HG03575 (cell line): ENCODE measurements around the gene ORMDL3.
"Not testable (repeated sequence)": the region's sequence is repeated elsewhere in the genome, so short reads cannot be mapped to it uniquely, and the experiment has no call there.

ENCODE experiments used
- ATAC-seq: cut with Tn5 transposase; IDR thresholded peaks from one replicate; pipeline ENCODE4 v1.9.1; 2021; ENCODE audit not compliant: unreplicated experiment, insufficient number of reproducible peaks, low FRiP score; ENCODE audit errors: extremely low read depth

The ORMDL3 gene

DNA sequence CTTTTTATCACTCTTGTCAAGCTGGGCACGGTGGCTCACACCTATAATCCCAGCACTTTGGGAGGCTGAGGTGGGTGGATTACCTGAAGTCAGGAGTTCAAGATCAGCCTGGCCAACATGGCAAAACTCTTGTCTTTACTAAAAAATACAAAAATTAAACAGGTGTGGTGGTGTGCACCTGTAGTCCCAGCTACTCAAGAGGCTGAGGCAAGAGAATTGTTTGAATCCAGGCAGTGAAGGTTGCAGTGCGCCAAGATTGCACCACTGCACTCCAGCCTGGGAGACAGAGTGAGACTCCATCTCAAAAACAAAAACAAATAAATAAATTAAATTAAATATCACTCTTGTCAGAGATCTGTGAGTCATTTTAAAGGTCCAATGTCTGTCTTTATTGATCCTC, 25.4 kb downstream of the ORMDL3 start:
- ATAC-seq, result not testable (repeated sequence)

DNA sequence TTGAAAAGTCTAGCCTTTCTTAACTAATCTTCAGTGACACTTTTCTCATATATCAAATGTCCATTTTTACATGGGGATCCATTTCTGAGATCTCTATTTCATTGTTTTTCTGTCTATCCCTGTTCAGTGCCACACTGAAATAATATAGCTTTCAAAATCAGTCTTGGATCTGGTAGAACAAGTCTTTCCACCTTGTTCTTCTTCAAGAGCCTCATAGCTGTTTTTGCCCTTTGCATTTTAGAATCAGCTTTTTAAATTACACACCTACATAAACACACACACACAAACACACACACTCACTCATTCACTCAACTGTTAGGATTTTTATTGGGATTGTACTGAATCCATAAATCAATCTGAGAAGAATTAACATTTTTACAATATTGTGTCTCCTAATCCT, 28.2 kb downstream of the ORMDL3 start:
- no peak for ATAC-seq

DNA sequence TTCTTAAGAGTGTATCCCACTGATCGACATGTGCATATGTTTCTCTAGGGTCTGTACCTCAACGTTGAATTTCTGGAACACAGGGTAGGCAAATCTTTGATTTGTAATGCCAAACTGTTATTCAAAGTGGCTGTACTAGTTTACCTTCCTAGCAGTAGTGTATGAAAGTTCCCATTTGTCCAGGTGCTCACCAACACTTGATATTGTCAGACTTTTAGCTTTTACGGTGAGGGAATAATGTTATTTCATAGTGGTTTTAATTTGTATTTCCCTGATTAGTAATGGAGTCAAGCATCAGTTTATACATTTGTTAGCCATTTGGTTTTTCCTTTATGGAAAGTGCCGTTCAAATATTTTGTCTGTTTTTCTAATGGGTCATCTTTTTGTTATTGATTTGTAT, 29.3 kb downstream of the ORMDL3 start:
- ATAC-seq, result no peak

DNA sequence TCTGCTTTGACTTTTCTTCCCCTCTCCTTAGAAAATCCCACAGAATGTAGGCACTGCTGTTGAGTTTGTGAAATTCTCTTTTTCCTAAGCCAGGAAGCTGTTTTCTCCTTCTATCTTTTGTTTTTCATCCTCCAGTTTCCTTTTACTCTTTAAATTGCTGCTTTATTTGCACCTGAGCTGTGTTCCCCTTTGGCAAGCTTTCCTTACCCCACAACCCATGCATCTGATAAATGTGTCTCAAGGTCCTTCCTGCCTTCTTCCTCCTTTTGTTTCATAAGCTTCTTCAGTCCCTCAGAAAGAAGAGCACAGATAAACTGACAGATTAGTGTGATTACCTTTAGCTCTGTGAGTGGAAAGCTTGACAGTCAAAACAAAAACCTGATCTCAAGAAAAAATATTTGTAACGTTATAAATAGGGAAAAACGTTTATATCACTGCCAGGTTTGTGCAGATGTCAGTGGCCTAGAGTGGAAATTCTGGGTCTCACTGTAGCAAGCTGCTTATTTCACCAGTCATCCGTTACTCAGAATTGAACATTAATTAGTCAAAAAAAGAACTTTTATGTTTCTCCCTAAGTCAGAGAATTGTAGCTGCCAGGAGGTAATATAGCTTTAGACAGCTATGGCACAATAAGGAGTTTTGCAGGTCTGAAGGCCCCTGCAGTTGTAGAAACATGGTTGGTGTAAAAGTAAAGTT, 32.6 kb downstream of the ORMDL3 start:
- no peak for ATAC-seq

DNA sequence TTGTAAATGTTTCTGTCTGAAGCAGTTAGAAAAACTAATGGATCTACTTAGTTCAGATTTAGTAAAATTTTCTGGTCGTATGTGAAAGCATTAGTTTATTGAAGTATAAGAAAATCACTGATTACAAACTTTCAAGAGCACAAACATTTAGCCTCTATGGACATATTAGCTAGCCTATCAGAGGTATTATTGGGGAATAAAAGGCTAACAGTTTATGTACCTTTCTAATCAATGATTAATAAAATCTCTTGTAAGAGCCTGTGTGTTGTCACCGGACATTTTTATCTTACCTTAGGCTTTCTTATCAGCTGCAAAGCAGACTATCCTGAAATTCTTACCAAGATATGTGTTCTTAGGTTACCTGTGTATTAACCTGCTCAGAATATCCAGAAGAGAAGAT, 38.2 kb downstream of the ORMDL3 start:
- no peak for ATAC-seq

DNA sequence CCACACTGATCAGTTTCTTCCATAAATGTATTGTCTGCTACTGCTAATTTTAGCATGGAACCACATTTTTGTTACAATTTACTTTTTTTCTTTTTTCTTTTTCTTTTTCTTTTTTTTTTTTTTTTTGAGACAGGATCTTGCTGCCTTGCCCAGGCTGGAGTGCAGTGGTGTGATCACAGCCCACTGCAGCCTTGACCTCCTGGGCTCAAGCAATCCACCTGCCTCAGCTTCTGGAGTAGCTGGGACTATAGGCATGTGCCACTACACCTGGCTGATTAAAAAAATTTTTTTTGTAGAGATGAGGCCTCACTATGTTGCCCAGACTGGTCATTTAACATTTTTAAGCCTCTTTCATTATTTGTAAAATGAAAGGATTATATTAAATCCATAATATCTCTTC, 40.3 kb downstream of the ORMDL3 start:
- ATAC-seq, result no peak

DNA sequence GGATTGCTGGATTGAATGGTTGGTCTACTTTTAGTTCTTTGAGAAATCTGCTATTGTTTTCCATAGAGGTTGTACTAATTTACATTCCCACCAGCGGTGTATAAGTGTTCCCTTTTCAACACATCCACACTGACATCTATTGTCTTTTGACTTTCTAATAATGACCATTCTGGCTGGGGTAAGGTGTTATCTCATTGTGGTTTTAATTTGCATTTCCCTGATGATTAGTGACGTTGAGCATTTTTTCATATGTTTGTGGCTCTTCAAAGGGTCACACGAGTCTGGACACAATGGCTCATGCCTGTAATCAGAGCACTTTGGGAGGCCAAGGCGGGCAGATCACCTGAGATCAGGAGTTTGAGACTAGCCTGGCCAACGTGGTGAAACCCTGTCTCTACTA, 41.3 kb downstream of the ORMDL3 start:
- ATAC-seq, result not testable (repeated sequence)

DNA sequence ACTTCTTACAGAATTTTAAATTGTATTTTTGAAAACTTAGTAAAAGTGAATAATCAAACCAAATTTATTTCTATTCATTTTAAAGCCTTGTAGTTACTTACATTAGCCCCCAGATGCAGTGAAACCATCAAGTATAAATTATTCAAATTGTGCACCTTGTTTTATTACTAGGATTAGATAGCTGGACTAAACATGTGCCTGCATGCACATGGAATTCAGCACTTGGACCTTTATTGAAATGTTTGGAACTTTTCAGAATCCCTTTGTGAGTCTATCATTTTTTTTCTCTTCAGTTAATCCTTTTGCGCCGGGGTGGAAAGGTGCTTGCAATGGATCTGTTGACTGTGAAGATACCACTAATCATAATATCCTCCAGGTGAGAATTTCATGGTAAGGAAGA, 54.6 kb downstream of the ORMDL3 start:
- no peak for ATAC-seq

DNA sequence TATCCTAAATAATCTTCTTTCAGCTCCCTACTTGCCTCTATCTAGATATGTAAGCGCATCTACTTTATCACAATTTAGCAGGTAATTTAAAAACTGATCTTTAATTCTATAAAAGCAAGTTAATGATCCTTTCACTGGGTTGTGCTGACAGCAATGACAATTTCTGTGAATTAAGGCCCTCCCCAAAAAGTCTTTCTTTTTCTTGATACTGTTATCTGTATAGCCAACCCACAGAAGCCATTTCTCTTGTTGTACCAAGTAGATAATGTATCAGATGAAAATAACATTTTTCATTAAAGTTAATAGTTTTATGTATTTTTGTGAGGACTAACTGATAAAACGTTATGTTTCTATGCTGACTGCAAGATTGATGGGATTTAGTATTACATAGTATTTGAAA, 55.6 kb downstream of the ORMDL3 start:
- ATAC-seq, result no peak
